Muscle of back (tissue), 11 donors: Measurements from ENCODE around the gene SLC25A12. TPM values are rescaled to one million over a fixed set of nuclear protein-coding genes. Genes with fewer than 3 reads are reported as not detected.

Source experiments
- DNase-seq, 3 donors: peaks; one replicate each; pipeline versions ENCODE4 v3.0.0 to v3.0.0-alpha.2; 2013
- polyA plus RNA-seq, 10 donors: library from polyadenylated mRNA; unstranded; fragments of 120-200 nt; gene quantifications; one replicate each; pipeline ENCODE4 v1.2.1, GENCODE V29; 2013; ENCODE audit not compliant: insufficient read length in 10 of 10

Gene SLC25A12
- polyA plus RNA-seq, 10 donors, result 19.2 to 28.0 (median 24.1) TPM

GRCh38 chr2:171889808-171890207 lies 4.2 kb downstream of the SLC25A12 start:
- DNase-seq, result no peak

- no peak for DNase-seq
Observed at GRCh38 chr2:171889333-171889732, 4.7 kb downstream of the SLC25A12 start.

- no peak for DNase-seq
Observed at GRCh38 chr2:171883275-171883893, 10.7 kb downstream of the SLC25A12 start.

- DNase-seq, result no peak
Observed at GRCh38 chr2:171882089-171882769, 11.8 kb downstream of the SLC25A12 start.

- no peak for DNase-seq
Observed at GRCh38 chr2:171880774-171881173, 13.3 kb downstream of the SLC25A12 start.

GRCh38 chr2:171879865-171880264 lies 14.2 kb downstream of the SLC25A12 start:
- DNase-seq, result no peak

- DNase-seq, result peak in 1 of 3 donors; percentile 13
Observed at GRCh38 chr2:171878481-171878993, 15.5 kb downstream of the SLC25A12 start.

GRCh38 chr2:171874963-171875362 lies 19.1 kb downstream of the SLC25A12 start:
- DNase-seq, result no peak

GRCh38 chr2:171874517-171874916 lies 19.5 kb downstream of the SLC25A12 start:
- DNase-seq, result no peak

- no peak for DNase-seq
Observed at GRCh38 chr2:171864357-171864985, 29.6 kb downstream of the SLC25A12 start.

GRCh38 chr2:171862501-171862900 lies 31.5 kb downstream of the SLC25A12 start:
- DNase-seq, result no peak

GRCh38 chr2:171858397-171858958 lies 35.6 kb downstream of the SLC25A12 start:
- peak in 1 of 3 donors; percentile 6 for DNase-seq

- DNase-seq, result no peak
Observed at GRCh38 chr2:171855401-171855800, 38.6 kb downstream of the SLC25A12 start.

GRCh38 chr2:171852366-171852888 lies 41.6 kb downstream of the SLC25A12 start:
- peak; percentile 16 to 47 (median 18) for DNase-seq

GRCh38 chr2:171847627-171848026 lies 46.4 kb downstream of the SLC25A12 start:
- DNase-seq, result no peak

GRCh38 chr2:171846894-171847293 lies 47.1 kb downstream of the SLC25A12 start:
- DNase-seq, result no peak

- no peak for DNase-seq
Observed at GRCh38 chr2:171841996-171842395, 52.0 kb downstream of the SLC25A12 start.

- no peak for DNase-seq
Observed at GRCh38 chr2:171837736-171838135, 56.3 kb downstream of the SLC25A12 start.

GRCh38 chr2:171836146-171836910 lies 57.7 kb downstream of the SLC25A12 start:
- DNase-seq, result peak in 1 of 3 donors; percentile 17

- DNase-seq, result no peak
Observed at GRCh38 chr2:171835386-171835785, 58.7 kb downstream of the SLC25A12 start.

GRCh38 chr2:171834286-171834685 lies 59.8 kb downstream of the SLC25A12 start:
- DNase-seq, result no peak
